HepG2 (cell line): ENCODE measurements around the gene KIF3A. TPM values are rescaled to one million over a fixed set of nuclear protein-coding genes. Genes with fewer than 3 reads are reported as not detected.

ENCODE experiments used
- HMG20A ChIP-seq: IDR thresholded peaks from 2 replicates; pipeline ENCODE4 v1.6.1; 2016; ENCODE audit warnings: borderline replicate concordance
- HMGXB4 ChIP-seq, 2 experiments: sonication (generic) in 1 of 2; formaldehyde crosslinking in 1 of 2; IDR thresholded peaks; 2 replicates each; pipeline versions ENCODE4 v1.4.0 to v1.6.1; 2018 to 2020; ENCODE audit warnings: missing genetic modification reagents in 2 of 2, borderline replicate concordance in 1 of 2, low read depth in 1 of 2, mild to moderate bottlenecking in 1 of 2, missing biosample characterization in 1 of 2
- IRF2 ChIP-seq: IDR thresholded peaks from 2 replicates; pipeline ENCODE4 v1.6.1; 2018; ENCODE audit warnings: missing genetic modification reagents, missing compliant biosample characterization
- KDM5A ChIP-seq: fragments of 200-600 bp; sonication (generic); IDR thresholded peaks from 2 replicates; pipeline ENCODE4 v1.7.0; 2018; ENCODE audit warnings: antibody characterized with exemption, mild to moderate bottlenecking, low read length, borderline replicate concordance
- KDM6A ChIP-seq: IDR thresholded peaks from 2 replicates; pipeline ENCODE4 v1.6.1; 2016; ENCODE audit warnings: low read depth
- MXI1 ChIP-seq: IDR thresholded peaks from 3 replicates; pipeline ENCODE4 v1.6.1; 2012; ENCODE audit warnings: low read depth, low read length, inconsistent platforms, borderline replicate concordance
- NFRKB ChIP-seq: fragments of 450-650 bp; IDR thresholded peaks from 2 replicates; pipeline ENCODE4 v1.6.1; 2017
- NR2F2 ChIP-seq: IDR thresholded peaks from 2 replicates; pipeline ENCODE4 v1.6.1; 2012; ENCODE audit warnings: low read depth, inconsistent platforms, borderline replicate concordance
- PRDM15 ChIP-seq: sonication (generic); formaldehyde crosslinking; IDR thresholded peaks from 2 replicates; pipeline ENCODE4 v1.4.0; 2020; ENCODE audit warnings: missing genetic modification reagents
- THAP11 ChIP-seq: IDR thresholded peaks from 2 replicates; pipeline ENCODE4 v1.6.1; 2016; ENCODE audit warnings: missing biosample characterization, missing genetic modification reagents
- TMF1 ChIP-seq: sonication (generic); formaldehyde crosslinking; IDR thresholded peaks from 2 replicates; pipeline ENCODE4 v1.8.1; 2022; ENCODE audit warnings: low read depth, missing genetic modification reagents
- ZNF441 ChIP-seq: sonication (generic); formaldehyde crosslinking; IDR thresholded peaks from 2 replicates; pipeline ENCODE4 v1.7.0; 2021; ENCODE audit warnings: missing genetic modification reagents, borderline replicate concordance
- ZNF484 ChIP-seq: sonication (generic); formaldehyde crosslinking; IDR thresholded peaks from 2 replicates; pipeline ENCODE4 v1.5.1; 2020; ENCODE audit warnings: mild to moderate bottlenecking, low read depth, missing genetic modification reagents, borderline replicate concordance
- ZSCAN31 ChIP-seq: sonication (generic); formaldehyde crosslinking; IDR thresholded peaks from 2 replicates; pipeline ENCODE4 v1.5.0; 2020; ENCODE audit warnings: low read depth, mild to moderate bottlenecking, missing genetic modification reagents
- polyA plus RNA-seq, 8 experiments: library from polyadenylated mRNA; depleted of rRNA in 3 of 8; stranded (reverse) in 7 of 8; unstranded in 1 of 8; fragments of >200 nt; fragmentation: Illumina TruSeq in 4 of 8; extraction: Trizol in 4 of 8; gene quantifications; 2 replicates each; pipeline versions ENCODE4 v1.2.1 to v1.2.3, GENCODE V29; 2011 to 2016; ENCODE audit warnings: low read depth in 4 of 8, missing spikeins in 1 of 8, mixed read lengths in 1 of 8; ENCODE audit not compliant: insufficient read depth in 1 of 8
- total RNA-seq, 5 experiments: library from RNA; depleted of rRNA; stranded (reverse); fragments of >200 nt; fragmentation: Illumina TruSeq; extraction: Trizol; gene quantifications; 2 replicates each; pipeline ENCODE4 v1.2.3, GENCODE V29; 2016; ENCODE audit warnings: low read depth in 1 of 5
- TF ChIP-seq, protein P1 (sequence below): sonication (generic); formaldehyde crosslinking; IDR thresholded peaks from 2 replicates; pipeline ENCODE4 v1.4.0; 2020; ENCODE audit warnings: mild to moderate bottlenecking, missing genetic modification reagents
- TF ChIP-seq, protein P2 (sequence below): sonication (generic); formaldehyde crosslinking; conservative IDR thresholded peaks from 2 replicates; pipeline ENCODE4 v1.5.0; 2020; ENCODE audit warnings: missing genetic modification reagents

KIF3A gene
- total and polyA plus RNA-seq, 2 of the 13 experiments (the other 11 are each of a cell fraction or from before 2014, with no cell fraction given), result 2.3 to 8.4 TPM

- TF ChIP-seq ZSCAN31 (CRISPR knock-in tag), result no peak
- TF ChIP-seq IRF2 (CRISPR knock-in tag), result no peak
- TF ChIP-seq, protein P1, sequence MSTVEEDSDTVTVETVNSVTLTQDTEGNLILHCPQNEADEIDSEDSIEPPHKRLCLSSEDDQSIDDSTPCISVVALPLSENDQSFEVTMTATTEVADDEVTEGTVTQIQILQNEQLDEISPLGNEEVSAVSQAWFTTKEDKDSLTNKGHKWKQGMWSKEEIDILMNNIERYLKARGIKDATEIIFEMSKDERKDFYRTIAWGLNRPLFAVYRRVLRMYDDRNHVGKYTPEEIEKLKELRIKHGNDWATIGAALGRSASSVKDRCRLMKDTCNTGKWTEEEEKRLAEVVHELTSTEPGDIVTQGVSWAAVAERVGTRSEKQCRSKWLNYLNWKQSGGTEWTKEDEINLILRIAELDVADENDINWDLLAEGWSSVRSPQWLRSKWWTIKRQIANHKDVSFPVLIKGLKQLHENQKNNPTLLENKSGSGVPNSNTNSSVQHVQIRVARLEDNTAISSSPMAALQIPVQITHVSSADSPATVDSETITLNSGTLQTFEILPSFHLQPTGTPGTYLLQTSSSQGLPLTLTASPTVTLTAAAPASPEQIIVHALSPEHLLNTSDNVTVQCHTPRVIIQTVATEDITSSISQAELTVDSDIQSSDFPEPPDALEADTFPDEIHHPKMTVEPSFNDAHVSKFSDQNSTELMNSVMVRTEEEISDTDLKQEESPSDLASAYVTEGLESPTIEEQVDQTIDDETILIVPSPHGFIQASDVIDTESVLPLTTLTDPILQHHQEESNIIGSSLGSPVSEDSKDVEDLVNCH (CRISPR knock-in tag), result no peak
- no peak for TF ChIP-seq NR2F2
- 0 out of 4 replicates have a peak, but pooled peaks of 1 of the 2 experiments have one; percentile 26 for TF ChIP-seq HMGXB4 (CRISPR knock-in tag; IDR thresholded peaks at IDR 0.05; ENCODE audit: borderline replicate concordance in 1 of 2, low read depth in 1 of 2)
- TF ChIP-seq, protein P2, sequence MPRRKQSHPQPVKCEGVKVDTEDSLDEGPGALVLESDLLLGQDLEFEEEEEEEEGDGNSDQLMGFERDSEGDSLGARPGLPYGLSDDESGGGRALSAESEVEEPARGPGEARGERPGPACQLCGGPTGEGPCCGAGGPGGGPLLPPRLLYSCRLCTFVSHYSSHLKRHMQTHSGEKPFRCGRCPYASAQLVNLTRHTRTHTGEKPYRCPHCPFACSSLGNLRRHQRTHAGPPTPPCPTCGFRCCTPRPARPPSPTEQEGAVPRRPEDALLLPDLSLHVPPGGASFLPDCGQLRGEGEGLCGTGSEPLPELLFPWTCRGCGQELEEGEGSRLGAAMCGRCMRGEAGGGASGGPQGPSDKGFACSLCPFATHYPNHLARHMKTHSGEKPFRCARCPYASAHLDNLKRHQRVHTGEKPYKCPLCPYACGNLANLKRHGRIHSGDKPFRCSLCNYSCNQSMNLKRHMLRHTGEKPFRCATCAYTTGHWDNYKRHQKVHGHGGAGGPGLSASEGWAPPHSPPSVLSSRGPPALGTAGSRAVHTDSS (CRISPR knock-in tag), result no peak
- TF ChIP-seq ZNF484 (CRISPR knock-in tag), result no peak
- no peak for TF ChIP-seq KDM5A
- no peak for TF ChIP-seq ZNF441 (CRISPR knock-in tag)
- TF ChIP-seq THAP11 (CRISPR knock-in tag), result peak; percentile 96
- no peak for TF ChIP-seq PRDM15 (CRISPR knock-in tag)
- TF ChIP-seq MXI1, result no peak
- no peak for TF ChIP-seq NFRKB
- TF ChIP-seq KDM6A (CRISPR knock-in tag), result no peak
- no peak for TF ChIP-seq HMG20A
- no peak; the same call in 1 of the 2 replicates for TF ChIP-seq TMF1
Measured at GRCh38 chr5:132777209-132778069, 40.1 kb upstream of the KIF3A start, which contains the start of gene SEPTIN8 (continued).
